Epithelial cell of esophagus (primary cell): Measurements from ENCODE around the gene FNDC11.

Experiments used
- DNase-seq: peaks from one replicate; pipeline ENCODE4 v3.0.0; 2010; ENCODE audit warnings: low read depth
- H3K4me3 ChIP-seq: 2 replicates; pipeline ENCODE4 v1.5.1; 2011; ENCODE audit warnings: mild to moderate bottlenecking, low read length, control low read depth
- CTCF ChIP-seq: IDR thresholded peaks from 2 replicates; pipeline ENCODE4 v1.5.1; 2011; ENCODE audit warnings: low read depth, mild to moderate bottlenecking, low read length, control low read depth, inconsistent platforms; ENCODE audit not compliant: insufficient read depth; ENCODE audit errors: missing control alignments

FNDC11 gene

GRCh38 chr20:63540417-63541186, 13.4 kb upstream of the FNDC11 start:
- DNase-seq = no peak
- no peak for TF ChIP-seq CTCF
- H3K4me3 ChIP-seq = no peak overlapping the region

GRCh38 chr20:63541371-63541770, 12.6 kb upstream of the FNDC11 start:
- H3K4me3 ChIP-seq = no peak overlapping the region
- DNase-seq = no peak
- TF ChIP-seq CTCF = no peak

DNA sequence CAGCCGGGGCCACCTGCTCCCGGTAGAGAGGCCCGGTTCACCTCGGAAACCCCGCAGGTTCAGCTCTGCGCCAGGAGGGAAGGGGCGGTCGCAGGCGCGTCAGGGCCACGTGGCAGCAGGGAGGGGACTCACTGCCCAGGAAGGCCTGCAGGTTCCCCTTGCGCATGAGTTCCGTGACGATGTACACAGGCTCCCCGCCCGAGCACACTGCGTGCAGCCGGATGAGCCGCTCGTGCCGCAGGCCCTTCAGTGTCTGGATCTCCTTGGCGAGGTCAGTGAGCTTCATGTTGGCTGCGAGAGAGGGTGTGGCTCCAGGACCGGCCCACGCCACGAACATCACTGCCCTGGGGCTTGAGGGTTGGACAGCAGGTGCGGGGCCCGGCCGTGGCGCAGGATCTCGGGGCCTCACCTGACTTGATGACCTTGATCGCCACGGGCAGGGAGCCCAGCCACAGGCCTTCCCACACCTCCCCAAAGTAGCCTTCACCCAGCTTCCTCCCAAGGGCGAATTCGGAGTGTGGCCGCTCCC, 11.9 kb upstream of the FNDC11 start:
- H3K4me3 ChIP-seq = no peak overlapping the region
- DNase-seq = no peak

DNA sequence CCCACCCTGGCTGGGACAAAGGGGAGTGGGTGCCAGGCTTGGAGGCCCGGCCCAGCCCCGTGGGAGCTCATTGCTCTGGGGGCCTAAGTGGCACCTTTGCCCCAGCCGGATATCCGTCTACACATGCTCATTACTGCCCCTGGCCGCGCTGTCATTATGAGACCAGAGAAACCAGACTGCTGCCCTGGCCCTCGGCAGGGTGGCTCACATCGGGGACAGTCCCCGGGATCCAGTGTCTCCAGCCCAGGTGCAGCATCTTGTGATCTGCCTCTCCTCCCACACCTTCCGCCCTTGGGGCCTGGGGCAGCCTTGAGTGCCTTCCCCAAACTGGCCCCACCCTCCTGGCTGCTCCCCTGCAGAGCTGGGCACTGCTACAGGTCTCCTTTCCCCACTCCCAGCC, 11.3 kb upstream of the FNDC11 start:
- no peak for DNase-seq
- no peak for TF ChIP-seq CTCF
- no peak overlapping the region for H3K4me3 ChIP-seq

More for the DNA sequence above, 11.9 kb upstream of the FNDC11 start:
- TF ChIP-seq CTCF = no peak

DNA sequence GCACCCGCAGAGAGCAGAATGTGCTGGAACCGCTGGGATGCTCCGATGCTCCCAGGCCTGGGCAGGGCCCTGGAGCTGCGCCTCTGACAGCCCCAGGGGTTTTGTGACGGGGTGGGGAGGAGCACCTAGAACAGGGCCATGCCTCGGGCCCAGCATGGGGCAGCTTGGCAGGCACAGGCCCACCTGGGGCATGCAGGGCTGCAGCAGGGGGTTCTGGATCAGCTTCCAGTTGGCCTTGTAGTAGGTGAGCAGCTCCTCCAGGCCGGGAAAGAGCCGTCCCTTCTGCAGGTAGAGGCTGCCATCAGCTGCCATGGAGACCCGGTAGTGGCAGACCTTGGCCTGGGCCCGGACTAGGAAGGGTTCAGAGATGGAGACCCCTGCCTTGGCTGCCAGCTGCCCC, 10.8 kb upstream of the FNDC11 start:
- H3K4me3 ChIP-seq = no peak overlapping the region
- no peak for DNase-seq
- TF ChIP-seq CTCF = no peak

GRCh38 chr20:63543733-63544132, 10.2 kb upstream of the FNDC11 start:
- H3K4me3 ChIP-seq = no peak overlapping the region
- TF ChIP-seq CTCF = no peak
- DNase-seq = no peak

GRCh38 chr20:63544241-63544957, 9.6 kb upstream of the FNDC11 start:
- H3K4me3 ChIP-seq = no peak overlapping the region
- DNase-seq = no peak
- no peak for TF ChIP-seq CTCF
